HepG2 (cell line): ENCODE data around the gene TBC1D1. TPM values are rescaled to one million over a fixed set of nuclear protein-coding genes. Genes with fewer than 3 reads are reported as not detected.

Experiments used
- BCL6 ChIP-seq: IDR thresholded peaks from 2 replicates; pipeline ENCODE4 v1.6.1; 2016; ENCODE audit warnings: missing genetic modification reagents, missing compliant biosample characterization
- FOSL2 ChIP-seq: sonication (generic); formaldehyde crosslinking; IDR thresholded peaks from 2 replicates; pipeline ENCODE4 v1.4.0; 2020; ENCODE audit warnings: missing genetic modification reagents
- HCFC1 ChIP-seq: fragments of 150-350 bp; IDR thresholded peaks from 2 replicates; pipeline ENCODE4 v1.6.1; 2014; ENCODE audit warnings: low read depth, low read length
- REL ChIP-seq: sonication (generic); formaldehyde crosslinking; conservative IDR thresholded peaks from 2 replicates; pipeline ENCODE4 v1.8.0; 2022; ENCODE audit warnings: mild to moderate bottlenecking, missing genetic modification reagents, moderate library complexity
- RFX5 ChIP-seq: IDR thresholded peaks from 2 replicates; pipeline ENCODE4 v1.6.1; 2011; ENCODE audit warnings: low read depth, low read length, improper control_type of control experiment
- YEATS4 ChIP-seq: sonication (generic); formaldehyde crosslinking; IDR thresholded peaks from 2 replicates; pipeline ENCODE4 v1.4.0; 2020; ENCODE audit warnings: missing genetic modification reagents, borderline replicate concordance
- ZBTB38 ChIP-seq: sonication (generic); formaldehyde crosslinking; IDR thresholded peaks from 2 replicates; pipeline ENCODE4 v1.5.1; 2020; ENCODE audit warnings: mild to moderate bottlenecking, missing genetic modification reagents
- ZNF367 ChIP-seq: sonication (generic); formaldehyde crosslinking; IDR thresholded peaks from 2 replicates; pipeline ENCODE4 v1.4.0; 2020; ENCODE audit warnings: missing genetic modification reagents, borderline replicate concordance
- ZNF678 ChIP-seq: sonication (generic); formaldehyde crosslinking; IDR thresholded peaks from 2 replicates; pipeline ENCODE4 v1.4.0; 2020; ENCODE audit warnings: mild to moderate bottlenecking, missing genetic modification reagents
- ZNF720 ChIP-seq: sonication (generic); formaldehyde crosslinking; IDR thresholded peaks from 2 replicates; pipeline ENCODE4 v1.4.0; 2020; ENCODE audit warnings: missing genetic modification reagents
- ZSCAN9 ChIP-seq: IDR thresholded peaks from 2 replicates; pipeline ENCODE4 v1.6.1; 2016; ENCODE audit warnings: borderline replicate concordance
- polyA plus RNA-seq, 8 experiments: library from polyadenylated mRNA; depleted of rRNA in 3 of 8; stranded (reverse) in 7 of 8; unstranded in 1 of 8; fragments of >200 nt; fragmentation: Illumina TruSeq in 4 of 8; extraction: Trizol in 4 of 8; gene quantifications; 2 replicates each; pipeline versions ENCODE4 v1.2.1 to v1.2.3, GENCODE V29; 2011 to 2016; ENCODE audit warnings: low read depth in 4 of 8, missing spikeins in 1 of 8, mixed read lengths in 1 of 8; ENCODE audit not compliant: insufficient read depth in 1 of 8
- total RNA-seq, 5 experiments: library from RNA; depleted of rRNA; stranded (reverse); fragments of >200 nt; fragmentation: Illumina TruSeq; extraction: Trizol; gene quantifications; 2 replicates each; pipeline ENCODE4 v1.2.3, GENCODE V29; 2016; ENCODE audit warnings: low read depth in 1 of 5
- TF ChIP-seq, protein P1 (sequence below), 2 experiments: sonication (generic) in 1 of 2; formaldehyde crosslinking in 1 of 2; IDR thresholded peaks; 2 replicates each; pipeline versions ENCODE4 v1.6.1 to v1.9.0; 2014 to 2022; ENCODE audit warnings: antibody characterized with exemption in 1 of 2, borderline replicate concordance in 1 of 2, inconsistent platforms in 1 of 2, low read depth in 1 of 2, missing genetic modification reagents in 1 of 2
- TF ChIP-seq, protein P2 (sequence below): sonication (generic); formaldehyde crosslinking; IDR thresholded peaks from 2 replicates; pipeline ENCODE4 v1.5.0; 2020; ENCODE audit warnings: mild to moderate bottlenecking, missing genetic modification reagents, moderate library complexity
- TF ChIP-seq, protein P3 (sequence below): IDR thresholded peaks from 2 replicates; pipeline ENCODE4 v1.6.1; 2016; ENCODE audit warnings: low read depth, control low read depth
- TF ChIP-seq, protein P4 (sequence below): sonication (generic); formaldehyde crosslinking; IDR thresholded peaks from 2 replicates; pipeline ENCODE4 v1.5.1; 2020; ENCODE audit warnings: mild to moderate bottlenecking, missing genetic modification reagents, moderate library complexity

The TBC1D1 gene
- total and polyA plus RNA-seq, 2 of the 13 experiments (the other 11 are each of a cell fraction or from before 2014, with no cell fraction given): 37.3 to 62.8 TPM

DNA sequence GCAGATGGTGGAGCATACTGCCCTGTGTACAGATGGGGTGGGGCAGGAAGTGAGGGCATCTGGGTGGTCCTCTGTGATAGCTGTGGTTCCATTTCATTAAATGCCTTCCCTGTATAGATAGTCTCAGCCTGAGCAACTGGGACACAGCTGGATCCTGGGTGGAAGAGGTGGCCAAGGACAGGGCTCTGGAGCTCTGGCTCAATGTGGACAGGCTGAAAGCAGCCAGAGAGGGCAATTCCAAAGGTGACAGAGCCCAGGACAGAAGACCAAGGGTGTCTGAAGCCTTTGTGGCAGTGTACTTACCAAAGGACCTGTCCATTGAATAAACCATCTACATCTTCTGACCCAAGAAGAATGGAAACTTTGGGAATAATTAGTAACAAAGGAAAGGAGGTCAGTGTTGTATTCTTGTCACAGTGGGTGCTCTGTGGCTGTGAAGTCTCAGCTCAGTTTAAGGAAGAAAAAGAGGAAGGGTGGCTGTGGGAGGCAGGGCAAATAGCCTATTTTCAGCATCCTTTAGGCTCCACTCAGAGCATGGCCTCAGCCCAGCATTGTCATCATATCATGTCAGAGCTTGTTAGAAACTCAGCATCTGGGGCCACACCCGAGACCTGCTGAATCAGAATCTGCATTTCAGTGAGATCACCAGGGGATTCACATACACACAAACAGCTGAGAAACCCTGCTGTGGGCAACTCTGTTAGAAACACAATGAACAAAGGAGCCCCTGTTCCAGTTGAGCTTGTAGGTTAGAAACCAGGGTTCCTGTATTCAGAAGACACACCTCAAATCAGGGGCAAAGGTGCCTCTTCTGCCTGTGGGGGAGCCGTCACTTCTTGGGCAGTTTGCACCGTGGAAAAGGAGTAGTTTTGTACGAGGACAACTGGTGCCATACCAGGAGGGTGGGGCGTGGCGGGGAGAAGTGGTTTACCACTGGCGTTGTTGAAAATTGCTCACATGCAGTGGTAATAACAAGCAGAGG lies 237.9 kb downstream of the TBC1D1 start (continued):
- TF ChIP-seq, protein P1, sequence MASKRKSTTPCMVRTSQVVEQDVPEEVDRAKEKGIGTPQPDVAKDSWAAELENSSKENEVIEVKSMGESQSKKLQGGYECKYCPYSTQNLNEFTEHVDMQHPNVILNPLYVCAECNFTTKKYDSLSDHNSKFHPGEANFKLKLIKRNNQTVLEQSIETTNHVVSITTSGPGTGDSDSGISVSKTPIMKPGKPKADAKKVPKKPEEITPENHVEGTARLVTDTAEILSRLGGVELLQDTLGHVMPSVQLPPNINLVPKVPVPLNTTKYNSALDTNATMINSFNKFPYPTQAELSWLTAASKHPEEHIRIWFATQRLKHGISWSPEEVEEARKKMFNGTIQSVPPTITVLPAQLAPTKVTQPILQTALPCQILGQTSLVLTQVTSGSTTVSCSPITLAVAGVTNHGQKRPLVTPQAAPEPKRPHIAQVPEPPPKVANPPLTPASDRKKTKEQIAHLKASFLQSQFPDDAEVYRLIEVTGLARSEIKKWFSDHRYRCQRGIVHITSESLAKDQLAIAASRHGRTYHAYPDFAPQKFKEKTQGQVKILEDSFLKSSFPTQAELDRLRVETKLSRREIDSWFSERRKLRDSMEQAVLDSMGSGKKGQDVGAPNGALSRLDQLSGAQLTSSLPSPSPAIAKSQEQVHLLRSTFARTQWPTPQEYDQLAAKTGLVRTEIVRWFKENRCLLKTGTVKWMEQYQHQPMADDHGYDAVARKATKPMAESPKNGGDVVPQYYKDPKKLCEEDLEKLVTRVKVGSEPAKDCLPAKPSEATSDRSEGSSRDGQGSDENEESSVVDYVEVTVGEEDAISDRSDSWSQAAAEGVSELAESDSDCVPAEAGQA (IDR thresholded peaks at IDR 0.05; ENCODE audit: low read depth): no peak
- TF ChIP-seq, protein P1 (CRISPR knock-in tag; IDR thresholded peaks at IDR 0.05; ENCODE audit: borderline replicate concordance): no peak
- TF ChIP-seq ZNF678 (CRISPR knock-in tag) (no peak), ZNF720 (CRISPR knock-in tag) (no peak), ZBTB38 (CRISPR knock-in tag) (peak; percentile 80), FOSL2 (CRISPR knock-in tag) (peak; percentile 57), ZNF367 (CRISPR knock-in tag) (no peak), BCL6 (CRISPR knock-in tag) (0 out of 2 replicates have a peak, but pooled peaks have one; percentile 15), REL (CRISPR knock-in tag) (no peak), YEATS4 (CRISPR knock-in tag) (no peak), RFX5 (no peak), ZSCAN9 (CRISPR knock-in tag) (no peak), HCFC1 (no peak)
- TF ChIP-seq, protein P2, sequence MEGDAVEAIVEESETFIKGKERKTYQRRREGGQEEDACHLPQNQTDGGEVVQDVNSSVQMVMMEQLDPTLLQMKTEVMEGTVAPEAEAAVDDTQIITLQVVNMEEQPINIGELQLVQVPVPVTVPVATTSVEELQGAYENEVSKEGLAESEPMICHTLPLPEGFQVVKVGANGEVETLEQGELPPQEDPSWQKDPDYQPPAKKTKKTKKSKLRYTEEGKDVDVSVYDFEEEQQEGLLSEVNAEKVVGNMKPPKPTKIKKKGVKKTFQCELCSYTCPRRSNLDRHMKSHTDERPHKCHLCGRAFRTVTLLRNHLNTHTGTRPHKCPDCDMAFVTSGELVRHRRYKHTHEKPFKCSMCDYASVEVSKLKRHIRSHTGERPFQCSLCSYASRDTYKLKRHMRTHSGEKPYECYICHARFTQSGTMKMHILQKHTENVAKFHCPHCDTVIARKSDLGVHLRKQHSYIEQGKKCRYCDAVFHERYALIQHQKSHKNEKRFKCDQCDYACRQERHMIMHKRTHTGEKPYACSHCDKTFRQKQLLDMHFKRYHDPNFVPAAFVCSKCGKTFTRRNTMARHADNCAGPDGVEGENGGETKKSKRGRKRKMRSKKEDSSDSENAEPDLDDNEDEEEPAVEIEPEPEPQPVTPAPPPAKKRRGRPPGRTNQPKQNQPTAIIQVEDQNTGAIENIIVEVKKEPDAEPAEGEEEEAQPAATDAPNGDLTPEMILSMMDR (CRISPR knock-in tag): no peak
- TF ChIP-seq, protein P3, sequence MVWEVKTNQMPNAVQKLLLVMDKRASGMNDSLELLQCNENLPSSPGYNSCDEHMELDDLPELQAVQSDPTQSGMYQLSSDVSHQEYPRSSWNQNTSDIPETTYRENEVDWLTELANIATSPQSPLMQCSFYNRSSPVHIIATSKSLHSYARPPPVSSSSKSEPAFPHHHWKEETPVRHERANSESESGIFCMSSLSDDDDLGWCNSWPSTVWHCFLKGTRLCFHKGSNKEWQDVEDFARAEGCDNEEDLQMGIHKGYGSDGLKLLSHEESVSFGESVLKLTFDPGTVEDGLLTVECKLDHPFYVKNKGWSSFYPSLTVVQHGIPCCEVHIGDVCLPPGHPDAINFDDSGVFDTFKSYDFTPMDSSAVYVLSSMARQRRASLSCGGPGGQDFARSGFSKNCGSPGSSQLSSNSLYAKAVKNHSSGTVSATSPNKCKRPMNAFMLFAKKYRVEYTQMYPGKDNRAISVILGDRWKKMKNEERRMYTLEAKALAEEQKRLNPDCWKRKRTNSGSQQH (CRISPR knock-in tag): no peak
- TF ChIP-seq, protein P4, sequence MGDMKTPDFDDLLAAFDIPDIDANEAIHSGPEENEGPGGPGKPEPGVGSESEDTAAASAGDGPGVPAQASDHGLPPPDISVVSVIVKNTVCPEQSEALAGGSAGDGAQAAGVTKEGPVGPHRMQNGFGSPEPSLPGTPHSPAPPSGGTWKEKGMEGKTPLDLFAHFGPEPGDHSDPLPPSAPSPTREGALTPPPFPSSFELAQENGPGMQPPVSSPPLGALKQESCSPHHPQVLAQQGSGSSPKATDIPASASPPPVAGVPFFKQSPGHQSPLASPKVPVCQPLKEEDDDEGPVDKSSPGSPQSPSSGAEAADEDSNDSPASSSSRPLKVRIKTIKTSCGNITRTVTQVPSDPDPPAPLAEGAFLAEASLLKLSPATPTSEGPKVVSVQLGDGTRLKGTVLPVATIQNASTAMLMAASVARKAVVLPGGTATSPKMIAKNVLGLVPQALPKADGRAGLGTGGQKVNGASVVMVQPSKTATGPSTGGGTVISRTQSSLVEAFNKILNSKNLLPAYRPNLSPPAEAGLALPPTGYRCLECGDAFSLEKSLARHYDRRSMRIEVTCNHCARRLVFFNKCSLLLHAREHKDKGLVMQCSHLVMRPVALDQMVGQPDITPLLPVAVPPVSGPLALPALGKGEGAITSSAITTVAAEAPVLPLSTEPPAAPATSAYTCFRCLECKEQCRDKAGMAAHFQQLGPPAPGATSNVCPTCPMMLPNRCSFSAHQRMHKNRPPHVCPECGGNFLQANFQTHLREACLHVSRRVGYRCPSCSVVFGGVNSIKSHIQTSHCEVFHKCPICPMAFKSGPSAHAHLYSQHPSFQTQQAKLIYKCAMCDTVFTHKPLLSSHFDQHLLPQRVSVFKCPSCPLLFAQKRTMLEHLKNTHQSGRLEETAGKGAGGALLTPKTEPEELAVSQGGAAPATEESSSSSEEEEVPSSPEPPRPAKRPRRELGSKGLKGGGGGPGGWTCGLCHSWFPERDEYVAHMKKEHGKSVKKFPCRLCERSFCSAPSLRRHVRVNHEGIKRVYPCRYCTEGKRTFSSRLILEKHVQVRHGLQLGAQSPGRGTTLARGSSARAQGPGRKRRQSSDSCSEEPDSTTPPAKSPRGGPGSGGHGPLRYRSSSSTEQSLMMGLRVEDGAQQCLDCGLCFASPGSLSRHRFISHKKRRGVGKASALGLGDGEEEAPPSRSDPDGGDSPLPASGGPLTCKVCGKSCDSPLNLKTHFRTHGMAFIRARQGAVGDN (CRISPR knock-in tag): peak; percentile 54; the same call in 1 of the 2 replicates
